GM12872 (cell line): ENCODE data around the gene MAGI2.

ENCODE experiments used
- TF ChIP-seq, protein P1 (sequence below): IDR thresholded peaks from 3 replicates; pipeline ENCODE4 v1.5.1; 2011; ENCODE audit warnings: low read depth, mild to moderate bottlenecking, low read length, moderate library complexity; ENCODE audit not compliant: insufficient read depth

MAGI2 gene

DNA sequence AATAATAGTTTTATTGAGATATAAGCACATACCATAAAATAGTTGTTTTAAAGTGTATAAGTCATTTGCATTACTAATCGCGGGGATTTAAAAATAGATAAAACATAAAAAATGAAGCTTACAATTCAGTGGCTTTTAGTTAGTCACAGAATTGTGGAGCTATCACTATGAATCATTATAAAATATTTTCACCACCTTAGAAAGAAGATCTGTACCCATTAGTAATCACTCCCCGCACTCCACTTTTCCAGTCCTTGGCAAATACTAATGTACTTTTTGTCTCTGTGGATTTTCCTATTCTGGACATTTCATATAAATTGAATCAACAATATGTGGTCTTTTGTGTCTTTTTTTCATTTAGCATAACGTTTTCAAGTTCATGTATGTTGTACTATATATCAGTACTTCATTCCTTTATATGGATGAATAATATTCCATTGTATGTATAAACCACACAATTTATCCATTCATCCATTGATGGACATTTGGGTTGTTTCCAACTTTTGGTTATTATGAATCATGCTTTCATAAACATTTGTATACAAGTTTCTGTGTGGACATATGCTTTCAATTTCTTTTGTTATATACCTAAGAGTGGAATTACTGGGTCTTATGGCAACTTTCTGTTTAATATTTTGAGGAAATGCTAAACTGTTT is 162.5 kb downstream of the MAGI2 start:
- TF ChIP-seq, protein P1, sequence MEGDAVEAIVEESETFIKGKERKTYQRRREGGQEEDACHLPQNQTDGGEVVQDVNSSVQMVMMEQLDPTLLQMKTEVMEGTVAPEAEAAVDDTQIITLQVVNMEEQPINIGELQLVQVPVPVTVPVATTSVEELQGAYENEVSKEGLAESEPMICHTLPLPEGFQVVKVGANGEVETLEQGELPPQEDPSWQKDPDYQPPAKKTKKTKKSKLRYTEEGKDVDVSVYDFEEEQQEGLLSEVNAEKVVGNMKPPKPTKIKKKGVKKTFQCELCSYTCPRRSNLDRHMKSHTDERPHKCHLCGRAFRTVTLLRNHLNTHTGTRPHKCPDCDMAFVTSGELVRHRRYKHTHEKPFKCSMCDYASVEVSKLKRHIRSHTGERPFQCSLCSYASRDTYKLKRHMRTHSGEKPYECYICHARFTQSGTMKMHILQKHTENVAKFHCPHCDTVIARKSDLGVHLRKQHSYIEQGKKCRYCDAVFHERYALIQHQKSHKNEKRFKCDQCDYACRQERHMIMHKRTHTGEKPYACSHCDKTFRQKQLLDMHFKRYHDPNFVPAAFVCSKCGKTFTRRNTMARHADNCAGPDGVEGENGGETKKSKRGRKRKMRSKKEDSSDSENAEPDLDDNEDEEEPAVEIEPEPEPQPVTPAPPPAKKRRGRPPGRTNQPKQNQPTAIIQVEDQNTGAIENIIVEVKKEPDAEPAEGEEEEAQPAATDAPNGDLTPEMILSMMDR, result no peak

GRCh38 chr7:79290398-79290797 is 163.1 kb downstream of the MAGI2 start:
- TF ChIP-seq, protein P1, result no peak

DNA sequence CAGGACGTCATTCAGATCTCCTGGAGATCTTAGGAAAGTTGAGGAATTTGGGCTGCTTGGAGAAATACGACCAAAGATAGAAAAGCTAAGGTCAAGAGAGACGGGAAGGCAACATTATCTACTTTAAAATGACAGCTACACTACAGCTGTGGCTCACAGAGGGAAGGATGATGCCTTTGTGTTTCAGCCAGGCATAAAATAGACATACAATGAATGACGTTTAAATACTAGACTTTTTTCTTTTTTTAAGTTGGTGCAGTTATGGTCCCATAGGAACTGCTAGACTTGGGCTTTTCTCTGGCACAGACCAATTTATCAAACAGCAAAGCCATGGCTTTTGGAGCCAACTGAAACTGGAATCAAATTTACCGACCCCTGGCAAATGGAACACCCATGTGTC is 164.8 kb downstream of the MAGI2 start:
- TF ChIP-seq, protein P1, result no peak

DNA sequence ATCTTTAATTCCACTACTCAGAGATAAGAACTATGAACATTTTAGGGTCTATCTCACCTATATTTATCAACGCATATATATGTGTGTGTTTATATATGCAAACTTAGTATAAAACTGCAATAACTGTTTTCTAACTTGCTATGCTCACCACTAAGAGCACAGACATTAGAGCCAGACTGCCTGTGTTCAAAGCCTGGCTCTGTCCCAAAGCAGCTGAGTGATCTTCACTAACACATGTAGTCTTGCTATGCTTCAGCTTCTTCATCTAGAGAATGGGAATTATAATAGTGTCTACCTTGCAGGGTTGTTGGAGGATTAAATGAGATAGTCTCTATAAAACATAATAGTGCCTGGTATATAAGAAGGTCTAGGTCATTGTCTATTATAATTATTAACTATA is 165.5 kb downstream of the MAGI2 start:
- TF ChIP-seq, protein P1, result no peak

- TF ChIP-seq, protein P1, result no peak
These were observed 167.3 kb downstream of the MAGI2 start for GRCh38 chr7:79286181-79286580.

DNA sequence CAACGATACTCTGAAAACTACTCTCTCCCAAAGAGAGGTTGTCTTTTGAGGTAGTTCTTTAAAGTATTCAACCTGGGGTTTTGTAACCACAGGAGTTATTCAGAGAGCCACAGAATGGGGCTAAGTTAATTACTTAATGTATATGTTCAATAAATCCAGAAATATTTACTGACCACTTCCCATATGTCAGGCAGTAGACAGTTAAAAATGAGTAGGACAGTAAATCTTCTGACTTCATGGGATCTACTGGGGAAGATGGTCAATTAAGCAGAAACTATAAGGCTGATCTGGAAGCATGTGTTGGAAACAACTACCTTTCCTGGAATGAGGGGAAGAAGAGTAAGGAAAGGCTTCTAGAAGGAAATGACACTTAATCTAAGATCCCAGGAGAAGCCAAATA is 167.7 kb downstream of the MAGI2 start:
- TF ChIP-seq, protein P1, result no peak

GRCh38 chr7:79284211-79284610 is 169.3 kb downstream of the MAGI2 start:
- TF ChIP-seq, protein P1, result no peak
